H1 (cell line): ENCODE results near the gene L3HYPDH. TPM values are rescaled to one million over a fixed set of nuclear protein-coding genes. Genes with fewer than 3 reads are reported as not detected.

ENCODE experiments used
- CTCF ChIA-PET: fragments of 300-600 bp; sonication (Branson Sonifier 250); formaldehyde crosslinking; loops from one replicate; lab custom pipeline; 2021; ENCODE audit not compliant: partially characterized antibody; lab: Charles Lee
- POLR2A ChIA-PET: fragments of 300-600 bp; sonication (Branson Sonifier 250); formaldehyde crosslinking; loops from one replicate; lab custom pipeline; 2021; ENCODE audit warnings: inconsistent platforms; ENCODE audit not compliant: partially characterized antibody; lab: Charles Lee
- DNase-seq, 2 experiments: peaks; one replicate each; pipeline versions ENCODE4 v3.0.0 to v3.0.0-alpha.2; 2010 to 2022; ENCODE audit warnings: low spot score in 2 of 2, low read depth in 1 of 2, mixed read lengths in 1 of 2
- FAIRE-seq: peaks from 2 replicates; lab custom pipeline; 2011; peaks lifted over from hg19 to GRCh38; lab: Jason Lieb, UNC
- H2AFZ ChIP-seq: 2 replicates; pipeline ENCODE4 v1.8.1; 2012; ENCODE audit warnings: low read length, inconsistent platforms
- H2AK5ac ChIP-seq: 2 replicates; pipeline ENCODE4 v1.6.1; 2013; ENCODE audit warnings: low read depth, low read length
- H2BK120ac ChIP-seq: replicated peaks from 2 replicates; pipeline ENCODE3; 2013; ENCODE audit warnings: low read depth, low read length, inconsistent platforms
- H2BK12ac ChIP-seq: 2 replicates; pipeline ENCODE4 v1.6.1; 2013; ENCODE audit warnings: low read depth, low read length
- H2BK15ac ChIP-seq: 2 replicates; pipeline ENCODE4 v1.6.1; 2013; ENCODE audit warnings: low read length
- H2BK20ac ChIP-seq: 2 replicates; pipeline ENCODE4 v1.6.1; 2013; ENCODE audit warnings: low read length
- H2BK5ac ChIP-seq: 2 replicates; pipeline ENCODE4 v1.6.1; 2013; ENCODE audit warnings: low read depth, low read length
- H3K14ac ChIP-seq: 2 replicates; pipeline ENCODE4 v1.6.1; 2013; ENCODE audit warnings: inconsistent platforms; ENCODE audit not compliant: insufficient read length
- H3K18ac ChIP-seq: 2 replicates; pipeline ENCODE4 v1.6.1; 2013; ENCODE audit warnings: low read length; ENCODE audit errors: extremely low read depth
- H3K23ac ChIP-seq: 2 replicates; pipeline ENCODE4 v1.6.1; 2013; ENCODE audit warnings: inconsistent platforms; ENCODE audit not compliant: insufficient read length
- H3K23me2 ChIP-seq: 2 replicates; pipeline ENCODE4 v1.6.1; 2013; ENCODE audit warnings: low read depth, low read length
- H3K27ac ChIP-seq: 2 replicates; pipeline ENCODE4 v1.6.1; 2011; ENCODE audit warnings: low read depth, low read length, inconsistent platforms
- H3K27me3 ChIP-seq, 4 experiments: replicated peaks in 1 of 4; 1 replicate in 1 of 4; 2 replicates in 3 of 4; pipeline versions ENCODE4 v1.6.1 to v1.8.1; 2011 to 2013; ENCODE audit warnings: low read length in 3 of 4, mild to moderate bottlenecking in 3 of 4, inconsistent platforms in 2 of 4, mixed read lengths in 2 of 4, moderate library complexity in 1 of 4; ENCODE audit not compliant: control insufficient read depth in 3 of 4, insufficient read depth in 3 of 4; ENCODE audit errors: extremely low read depth in 1 of 4
- H3K36me3 ChIP-seq, 4 experiments: 2 replicates each; pipeline versions ENCODE4 v1.6.1 to v1.8.1; 2011 to 2013; ENCODE audit warnings: mild to moderate bottlenecking in 4 of 4, low read length in 3 of 4, moderate library complexity in 2 of 4, control low read depth in 1 of 4, inconsistent platforms in 1 of 4; ENCODE audit not compliant: insufficient read depth in 4 of 4, control insufficient read depth in 2 of 4
- H3K4ac ChIP-seq: replicated peaks from 2 replicates; pipeline ENCODE3; 2013; ENCODE audit warnings: low read length, low read depth, mixed read lengths, inconsistent platforms; ENCODE audit not compliant: insufficient read length
- H3K4me1 ChIP-seq, 4 experiments: replicated peaks in 1 of 4; 1 replicate in 1 of 4; 2 replicates in 3 of 4; pipeline versions ENCODE4 v1.6.1 to v1.8.1; 2011 to 2013; ENCODE audit warnings: low read length in 3 of 4, inconsistent platforms in 2 of 4, mixed read lengths in 1 of 4; ENCODE audit not compliant: insufficient read depth in 4 of 4, control insufficient read depth in 3 of 4
- H3K4me2 ChIP-seq, 2 experiments: 2 replicates each; pipeline versions ENCODE4 v1.6.1 to v1.8.1; 2011 to 2013; ENCODE audit warnings: low read depth in 2 of 2, low read length in 2 of 2, control low read depth in 1 of 2, inconsistent platforms in 1 of 2, mild to moderate bottlenecking in 1 of 2; ENCODE audit not compliant: insufficient read depth in 1 of 2
- H3K4me3 ChIP-seq, 4 experiments: fragments of 200-600, 300-600 bp in 1 of 4; sonication (generic), shearing (Covaris generic), sonication (Bioruptor Twin) in 1 of 4; 2 replicates each; pipeline versions ENCODE4 v1.5.1 to v1.8.1; 2011 to 2016; ENCODE audit warnings: low read length in 4 of 4, low read depth in 3 of 4, control low read depth in 2 of 4, inconsistent platforms in 2 of 4, mild to moderate bottlenecking in 2 of 4, mixed read lengths in 1 of 4, moderate library complexity in 1 of 4; ENCODE audit not compliant: insufficient read depth in 2 of 4; ENCODE audit errors: extremely low read depth in 1 of 4
- H3K56ac ChIP-seq: replicated peaks from 2 replicates; pipeline ENCODE3; 2013; ENCODE audit warnings: low read depth, mild to moderate bottlenecking, mixed read lengths, low read length, inconsistent platforms; ENCODE audit not compliant: insufficient read length
- H3K79me1 ChIP-seq: 2 replicates; pipeline ENCODE4 v1.6.1; 2013; ENCODE audit warnings: low read depth, low read length, control low read depth
- H3K79me2 ChIP-seq, 2 experiments: 2 replicates each; pipeline versions ENCODE4 v1.6.1 to v1.8.1; 2012 to 2013; ENCODE audit warnings: low read length in 2 of 2, mild to moderate bottlenecking in 2 of 2, inconsistent platforms in 1 of 2; ENCODE audit not compliant: insufficient read depth in 2 of 2, control insufficient read depth in 1 of 2
- H3K9ac ChIP-seq, 4 experiments: replicated peaks in 1 of 4; 1 replicate in 1 of 4; 2 replicates in 3 of 4; pipeline versions ENCODE4 v1.6.1 to v1.8.1; 2011 to 2013; ENCODE audit warnings: low read depth in 3 of 4, low read length in 3 of 4, control low read depth in 2 of 4, mild to moderate bottlenecking in 2 of 4, moderate library complexity in 2 of 4, inconsistent platforms in 1 of 4; ENCODE audit errors: extremely low read depth in 1 of 4
- H3K9me3 ChIP-seq, 2 experiments: 2 replicates each; pipeline versions ENCODE4 v1.6.1 to v1.8.1; 2012 to 2013; ENCODE audit warnings: mild to moderate bottlenecking in 2 of 2, moderate library complexity in 2 of 2, control low read depth in 1 of 2, inconsistent platforms in 1 of 2, low read depth in 1 of 2, low read length in 1 of 2, mixed read lengths in 1 of 2; ENCODE audit not compliant: insufficient read depth in 2 of 2
- H4K20me1 ChIP-seq, 2 experiments: replicated peaks in 1 of 2; 2 replicates each; pipeline versions ENCODE3 to v1.8.1; 2011 to 2013; ENCODE audit warnings: inconsistent platforms in 2 of 2, low read length in 2 of 2, mild to moderate bottlenecking in 1 of 2; ENCODE audit not compliant: insufficient read depth in 2 of 2, control insufficient read depth in 1 of 2
- H4K5ac ChIP-seq: 2 replicates; pipeline ENCODE4 v1.6.1; 2013; ENCODE audit warnings: low read length, low read depth, mixed read lengths, inconsistent platforms; ENCODE audit not compliant: insufficient read length
- H4K8ac ChIP-seq: 2 replicates; pipeline ENCODE4 v1.8.0; 2013; ENCODE audit warnings: mild to moderate bottlenecking, moderate library complexity, low read length, inconsistent platforms; ENCODE audit not compliant: insufficient read depth; ENCODE audit errors: extremely low read depth
- H4K91ac ChIP-seq: replicated peaks from 2 replicates; pipeline ENCODE3; 2013; ENCODE audit warnings: low read length, mixed read lengths, inconsistent platforms; ENCODE audit not compliant: insufficient read length
- CBX5 ChIP-seq: fragments of 300-800, 300-1000 bp; sonication (generic); IDR thresholded peaks from 2 replicates; pipeline ENCODE4 v1.7.1; 2016; ENCODE audit warnings: antibody characterized with exemption, low read length, low read depth
- RBBP5 ChIP-seq: IDR thresholded peaks from 2 replicates; pipeline ENCODE4 v1.7.1; 2012; ENCODE audit warnings: low read depth, mild to moderate bottlenecking, inconsistent platforms, low read length, moderate library complexity, borderline replicate concordance
- WGBS, 2 experiments: shearing (Covaris generic) in 1 of 2; methylation state at CpG; one replicate each; pipeline versions ENCODE4 v1.1.6 to v1.1.7; 2013 to 2015; ENCODE audit warnings: low lambda C conversion rate in 2 of 2, mixed read lengths in 2 of 2, inconsistent platforms in 1 of 2, low coverage in 1 of 2, missing lambda C conversion rate in 1 of 2; ENCODE audit not compliant: insufficient replicate concordance in 2 of 2, insufficient coverage in 1 of 2, insufficient read length in 1 of 2; ENCODE audit errors: extremely low coverage in 1 of 2, missing lambda C conversion rate in 1 of 2; 5-methylcytosine and 5-hydroxymethylcytosine counted together
- polyA plus RNA-seq, 7 experiments: library from polyadenylated mRNA; depleted of rRNA in 3 of 7; stranded (reverse) in 5 of 7; unstranded in 2 of 7; fragments of >200 nt in 5 of 7; fragments of 200-250 nt in 2 of 7; gene quantifications; 1 replicate in 5 of 7; 2 replicates in 1 of 7; 4 replicates in 1 of 7; pipeline versions ENCODE4 v1.2.1 to v1.2.3, GENCODE V29; 2011 to 2013; ENCODE audit warnings: missing spikeins in 2 of 7, mixed read lengths in 2 of 7
- total RNA-seq: library from RNA; stranded (reverse); fragmentation: NEBNext Ultra II Directional; extraction: Animal tissue kit (Norgen Biotek cat#: 25700); gene quantifications from 2 replicates; pipeline ENCODE4 v1.2.1, GENCODE V29; 2021

L3HYPDH gene
- total and polyA plus RNA-seq, 2 of the 8 experiments (the other 6 are each of a cell fraction or from before 2014, with no cell fraction given) = 11.2 to 15.8 TPM

DNA sequence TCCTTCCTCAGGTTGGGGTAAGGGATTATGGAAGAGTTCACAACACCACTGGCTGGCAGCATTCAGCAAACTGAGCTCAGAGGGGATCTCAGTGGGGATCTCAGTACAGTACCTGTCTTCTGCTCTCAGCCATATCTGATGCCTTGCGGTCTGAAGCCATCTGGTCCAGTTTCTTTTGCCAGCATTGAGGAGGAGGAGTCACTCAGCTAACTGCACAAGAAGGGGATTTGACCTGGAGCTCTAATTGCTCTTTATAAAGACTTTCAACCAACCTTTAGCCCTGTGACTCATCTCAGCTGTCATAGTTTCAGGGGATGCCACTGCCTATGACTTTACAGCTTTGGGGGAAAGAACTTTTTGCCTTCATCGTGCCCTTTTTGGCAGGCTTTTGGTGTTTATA, 45.0 kb upstream of the L3HYPDH start:
- 77% methylated on average over 2 of the region's 2 CpGs; no CpG with 5 or more reads in 1 of the 2 experiments for WGBS, 2 experiments
- H3K36me3 ChIP-seq = no peaks in the 10 kb centered on the region
- H3K4me3 ChIP-seq = no peak overlapping the region
- TF ChIP-seq CBX5 (no peak), RBBP5 (no peak)

More for the DNA sequence above, 45.0 kb upstream of the L3HYPDH start:
- H2BK20ac ChIP-seq = no peak overlapping the region
- H4K20me1 ChIP-seq = no peaks in the 10 kb centered on the region
- no peaks in the 10 kb centered on the region for H3K79me1 ChIP-seq
- H2BK120ac ChIP-seq = no peak overlapping the region
- no peak overlapping the region for H3K27ac ChIP-seq
- H4K8ac ChIP-seq = no peak overlapping the region
- H3K4me2 ChIP-seq = no peak overlapping the region
- no peak overlapping the region for H2BK15ac ChIP-seq
- ChIA-PET POLR2A (no interaction called here), CTCF (interaction anchor here (1.0 to 2.0 kb wide), 3 partner anchors 17 to 48 kb away, joined by 4 to 8 read pairs (median 6); partner anchors contain the start of gene CCDC175)
- no peaks in the 10 kb centered on the region for H3K79me2 ChIP-seq
- H2AFZ ChIP-seq = no peak overlapping the region
- no peaks in the 10 kb centered on the region for H3K27me3 ChIP-seq
- H3K14ac ChIP-seq = no peak overlapping the region
- no peak overlapping the region for H3K9ac ChIP-seq
- H4K91ac ChIP-seq = no peak overlapping the region
- H2AK5ac ChIP-seq = no peak overlapping the region
- DNase-seq (no peak), FAIRE-seq (no peak)
- no peak overlapping the region for H3K18ac ChIP-seq
- no peak overlapping the region for H3K4ac ChIP-seq
- H3K9me3 ChIP-seq = no peaks in the 10 kb centered on the region
- no peak overlapping the region for H3K23ac ChIP-seq
- no peaks in the 10 kb centered on the region for H3K4me1 ChIP-seq
- no peak overlapping the region for H2BK5ac ChIP-seq
- H2BK12ac ChIP-seq = no peak overlapping the region
- no peak overlapping the region for H4K5ac ChIP-seq
- H3K23me2 ChIP-seq = no peaks in the 10 kb centered on the region
- no peak overlapping the region for H3K56ac ChIP-seq
